Activated T-cell treated with anti-CD3 and anti-CD28 coated beads for 4 hours (primary cell): ENCODE data around the gene IGFBP6.

Source experiments
- DNase-seq: peaks from one replicate; pipeline ENCODE4 v3.0.0-alpha.2; 2020

The IGFBP6 gene

DNA sequence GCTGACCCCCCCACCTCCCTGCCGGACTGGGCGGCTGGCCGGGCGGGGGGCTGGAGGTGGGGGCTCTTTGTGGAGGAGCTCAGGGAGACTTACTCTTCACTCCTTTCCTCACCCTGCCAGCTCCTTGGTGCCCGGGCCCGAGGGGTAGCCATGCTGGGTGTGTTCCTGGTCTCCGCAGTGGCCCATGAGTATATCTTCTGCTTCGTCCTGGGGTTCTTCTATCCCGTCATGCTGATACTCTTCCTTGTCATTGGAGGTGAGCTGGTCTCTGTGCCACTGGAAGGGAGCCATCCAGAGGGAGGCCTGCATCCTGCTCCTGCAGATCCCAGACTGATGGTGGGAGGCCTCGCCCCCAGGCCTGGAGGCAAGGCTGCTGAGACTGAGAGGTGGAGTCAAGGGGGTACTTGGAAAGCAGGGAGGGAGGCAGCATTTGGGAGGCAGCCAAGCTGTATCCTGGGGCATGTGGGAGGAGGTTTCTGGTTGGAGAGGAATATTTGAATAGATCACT, 25.5 kb downstream of the IGFBP6 start:
- no peak for DNase-seq

DNA sequence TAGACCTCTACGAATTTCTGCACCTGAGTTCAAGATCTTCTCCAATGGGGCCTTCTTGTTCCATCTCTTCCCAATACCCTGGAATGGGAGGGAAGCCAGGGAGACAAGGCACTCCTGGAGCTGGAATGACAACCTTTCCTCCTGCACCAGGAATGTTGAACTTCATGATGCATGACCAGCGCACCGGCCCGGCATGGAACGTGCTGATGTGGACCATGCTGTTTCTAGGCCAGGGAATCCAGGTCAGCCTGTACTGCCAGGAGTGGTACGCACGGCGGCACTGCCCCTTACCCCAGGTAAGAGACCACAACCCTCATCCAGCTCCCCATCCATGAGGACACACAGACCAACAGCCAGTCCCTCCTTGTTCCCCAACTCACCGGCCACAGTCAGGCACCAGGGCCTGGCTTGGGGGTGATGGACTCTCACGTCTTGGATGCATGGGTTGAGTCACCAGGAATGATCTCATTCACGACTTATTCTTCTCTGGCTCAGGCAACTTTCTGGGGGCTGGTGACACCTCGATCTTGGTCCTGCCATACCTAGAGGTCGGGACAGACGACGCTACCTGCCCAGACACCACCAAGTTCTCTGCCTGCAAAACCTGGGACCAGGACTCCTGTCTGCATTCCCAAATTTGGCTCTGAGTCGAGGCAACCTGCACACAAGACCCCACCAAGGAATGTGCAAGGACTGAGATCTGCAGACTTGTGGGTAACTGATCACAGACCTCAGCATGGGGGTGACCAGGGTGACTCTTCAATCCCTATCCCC, 26.3 kb downstream of the IGFBP6 start:
- no peak for DNase-seq

DNA sequence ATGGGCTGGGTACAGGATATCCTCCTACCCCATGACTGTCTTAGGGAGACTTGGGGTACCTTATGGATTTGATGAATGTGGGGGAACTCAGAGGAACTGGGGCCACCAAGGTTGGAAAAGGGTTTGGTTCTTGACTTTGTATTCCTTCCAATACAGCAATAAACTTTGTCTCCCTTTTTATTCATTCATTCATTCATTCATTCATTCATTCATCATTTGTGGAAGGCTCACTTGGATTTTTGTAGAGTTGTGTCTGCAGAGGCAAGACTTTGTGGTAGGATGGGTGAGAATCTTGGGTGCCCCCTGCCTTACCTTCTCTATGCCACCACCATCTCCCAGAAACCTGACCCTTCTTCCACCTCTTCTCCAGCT, 26.9 kb downstream of the IGFBP6 start:
- DNase-seq: no peak

DNA sequence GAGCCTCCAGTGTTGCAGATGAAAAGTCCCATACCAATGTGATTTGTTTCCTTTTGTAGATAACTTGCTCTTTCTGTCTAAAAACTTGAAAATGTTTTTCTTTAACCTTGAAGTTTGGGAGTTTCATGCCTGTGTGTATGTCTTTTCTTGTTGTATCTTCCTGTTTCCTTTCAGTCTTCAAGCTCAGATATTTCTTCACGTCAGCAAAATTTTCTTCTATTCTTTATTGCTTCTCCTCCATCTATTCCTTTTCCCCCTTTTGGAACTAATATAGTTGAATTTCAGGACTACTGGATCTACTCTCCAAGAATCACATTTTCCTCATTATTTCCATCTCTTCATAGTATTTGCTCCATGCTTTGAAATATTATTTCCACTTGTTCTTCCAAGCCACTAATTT, 29.7 kb downstream of the IGFBP6 start:
- DNase-seq: no peak

DNA sequence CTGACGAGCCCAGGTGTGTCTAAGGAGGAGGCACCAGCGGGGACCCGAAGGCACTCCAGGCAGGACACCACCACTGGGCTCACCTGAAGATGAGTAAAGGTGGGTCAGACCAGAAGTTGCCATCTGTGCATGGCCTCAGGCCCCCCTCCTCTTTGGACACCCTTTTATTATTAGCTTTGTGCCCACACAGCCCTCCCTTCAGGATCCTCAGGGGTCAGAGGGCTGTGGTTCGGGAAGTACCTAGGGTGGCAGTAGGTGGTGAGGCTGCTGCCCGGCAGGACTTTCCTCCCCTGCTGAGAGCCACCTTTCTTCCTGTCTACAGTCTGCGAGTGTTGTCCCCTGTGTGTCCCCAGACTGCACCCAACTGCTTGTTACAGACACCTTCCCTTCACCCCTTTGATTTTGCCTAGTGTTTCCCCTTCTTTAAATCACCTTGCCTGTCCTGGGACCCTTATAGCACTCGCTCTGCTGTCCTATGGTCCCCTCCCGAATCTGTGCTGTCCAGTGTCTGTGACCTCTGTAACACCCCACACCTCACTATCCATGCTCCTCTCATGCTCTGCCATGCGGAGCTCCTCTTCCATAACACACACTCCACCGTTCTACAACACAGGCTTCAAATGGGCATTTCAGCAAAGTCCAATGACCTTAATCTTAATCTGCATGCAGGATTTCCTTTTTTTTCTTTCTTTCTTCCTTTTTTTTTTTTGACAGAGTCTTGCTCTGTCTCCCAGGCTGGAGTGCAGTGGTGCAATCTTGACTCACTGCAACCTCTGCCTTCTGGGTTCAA, 31.5 kb downstream of the IGFBP6 start:
- DNase-seq: no peak

DNA sequence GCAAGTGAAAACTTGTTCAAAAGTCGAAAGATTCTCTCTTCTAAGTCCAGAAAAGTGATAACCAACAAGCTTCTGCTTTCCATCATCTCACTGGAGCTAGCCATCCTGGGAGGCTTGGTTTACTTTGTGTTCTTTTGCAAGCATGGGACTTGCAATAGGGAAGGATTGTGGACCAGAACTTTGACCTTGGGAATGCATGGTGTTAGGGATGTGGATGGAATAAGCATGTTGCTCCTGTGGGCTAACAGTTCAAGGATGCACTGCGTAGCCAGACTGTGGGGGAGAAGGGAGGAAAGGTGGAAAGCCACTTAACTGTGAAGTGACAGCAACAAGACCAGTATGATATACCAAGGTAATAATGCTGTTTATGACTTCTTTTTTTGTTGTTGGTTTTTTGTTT, 34.4 kb downstream of the IGFBP6 start:
- no peak for DNase-seq

DNA sequence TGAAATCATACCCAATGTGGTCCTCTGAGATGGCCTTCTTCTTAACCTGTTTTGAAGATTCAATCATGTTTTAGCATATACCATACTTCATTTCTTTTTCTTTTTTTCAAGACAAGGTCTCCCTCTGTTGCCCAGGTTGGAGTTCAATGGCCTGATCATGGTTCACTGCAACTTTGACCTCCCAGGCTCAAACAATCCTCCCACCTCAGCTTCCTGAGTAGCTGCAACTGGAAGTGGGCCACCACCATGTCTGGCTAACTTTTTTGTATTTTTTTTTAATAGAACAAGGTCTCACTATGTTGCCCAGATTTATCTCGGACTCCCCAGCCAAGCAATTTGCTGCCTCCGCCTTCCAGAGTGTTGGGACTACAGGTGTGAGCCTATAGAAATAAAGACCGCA, 36.3 kb downstream of the IGFBP6 start:
- no peak for DNase-seq

DNA sequence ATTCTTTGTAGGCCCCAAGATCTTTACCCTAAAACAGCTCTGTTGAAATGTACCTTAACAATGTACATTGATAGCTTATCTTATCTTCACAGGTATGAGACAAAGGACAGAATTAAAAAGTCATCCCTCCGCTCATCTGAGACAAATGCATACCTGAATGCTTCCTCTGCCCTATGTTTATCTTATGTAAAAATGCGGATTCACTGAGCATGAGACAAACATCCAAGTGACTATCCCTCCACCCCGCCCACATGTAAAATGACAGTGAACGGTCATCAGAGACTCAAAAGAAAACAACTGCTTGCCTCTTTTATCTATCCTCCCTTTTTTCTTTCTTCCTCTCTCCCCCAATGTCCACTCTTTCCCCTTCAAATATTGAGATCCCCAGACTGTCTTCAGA, 45.9 kb downstream of the IGFBP6 start:
- DNase-seq: no peak

DNA sequence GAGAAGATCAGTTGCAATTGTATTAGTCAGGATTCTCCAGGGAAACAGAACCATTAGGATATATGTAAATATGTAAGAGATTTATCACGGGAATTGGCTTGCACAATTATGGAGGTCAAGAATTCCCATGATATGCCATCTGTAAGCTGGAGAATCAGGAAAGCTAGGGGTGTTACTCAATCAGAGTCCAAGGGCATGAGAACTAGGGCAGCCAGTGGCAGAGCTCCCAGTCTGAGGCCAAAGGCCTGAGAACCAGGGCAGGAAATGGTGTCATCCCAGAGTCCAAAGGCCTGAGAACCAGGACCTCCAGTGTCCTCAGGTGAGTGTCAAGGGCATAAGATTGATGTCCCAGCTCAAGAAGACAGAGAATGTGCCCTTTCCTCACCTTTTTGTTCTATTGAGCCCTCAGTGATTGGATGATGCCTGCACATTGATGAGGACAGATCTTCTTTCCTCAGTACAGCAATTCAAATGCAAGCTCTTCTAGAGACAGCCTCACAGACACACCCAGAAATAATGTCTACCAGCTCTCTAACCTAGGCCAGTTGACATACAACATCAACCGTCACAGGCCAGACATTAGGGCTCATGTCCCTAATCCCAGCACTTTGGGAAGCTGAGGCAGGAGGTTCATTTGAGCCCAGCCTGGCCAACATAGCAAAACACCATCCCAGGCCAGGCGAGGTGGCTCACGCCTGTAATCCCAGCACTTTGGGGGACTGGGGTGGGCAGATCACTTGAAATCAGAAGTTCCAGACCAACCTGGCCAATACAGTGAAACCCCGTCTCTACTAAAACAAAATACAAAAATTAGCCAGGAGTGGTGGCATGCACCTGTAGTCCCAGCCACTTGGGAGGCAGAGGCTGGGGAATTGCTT, 48.2 kb downstream of the IGFBP6 start:
- DNase-seq: no peak

DNA sequence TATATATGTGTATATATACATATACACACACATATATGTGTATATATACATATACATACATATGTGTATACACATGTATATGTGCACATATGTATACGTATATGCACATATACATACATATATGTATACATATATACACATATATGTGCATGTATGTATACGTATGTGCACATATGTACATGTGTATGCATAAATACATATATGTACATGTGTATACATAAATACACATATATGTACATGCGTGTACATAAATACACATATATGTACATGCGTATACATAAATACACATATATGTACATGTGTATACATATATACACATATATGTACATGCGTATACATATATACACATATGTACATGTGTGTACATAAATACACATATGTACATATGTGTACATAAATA, 49.7 kb downstream of the IGFBP6 start:
- DNase-seq: no peak

DNA sequence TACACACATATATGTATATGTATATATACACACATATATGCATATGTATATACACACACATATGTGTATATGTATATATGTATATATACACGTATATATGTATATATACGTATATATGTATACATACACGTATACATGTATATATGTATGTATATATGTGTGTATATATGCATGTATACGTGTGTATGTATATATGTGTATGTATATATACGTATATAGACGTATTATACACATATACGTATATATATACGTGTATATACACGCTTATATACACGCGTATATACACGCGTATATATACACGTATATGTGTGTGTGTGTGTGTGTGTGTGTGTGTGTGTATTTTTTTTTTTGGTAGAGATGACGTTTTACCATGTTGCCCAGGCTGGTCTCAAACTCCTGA, 50.2 kb downstream of the IGFBP6 start:
- no peak for DNase-seq

DNA sequence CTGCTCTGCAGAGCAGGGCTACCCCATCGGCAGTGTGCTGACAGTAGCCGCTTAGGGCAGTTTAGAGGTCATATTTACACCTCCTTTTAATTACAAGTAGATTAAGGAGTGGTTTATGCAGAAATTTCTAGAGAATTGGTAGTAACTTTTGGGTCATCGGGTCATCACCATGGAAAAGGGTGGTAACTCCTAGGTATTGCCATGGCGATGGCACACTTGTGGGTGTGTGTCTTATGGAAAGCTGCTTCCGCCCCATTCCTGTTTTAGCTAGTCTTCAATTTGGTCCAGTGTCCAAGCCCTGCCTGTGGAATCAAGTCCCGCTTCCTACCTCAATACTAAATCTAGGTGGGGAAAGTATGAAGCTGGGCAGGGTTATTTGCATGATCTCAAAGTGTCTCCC, 53.6 kb downstream of the IGFBP6 start:
- no peak for DNase-seq
